Coronary artery (tissue), 2 donors: Measurements from ENCODE around the gene EML1.
A peak's percentile ranks its signal among the peaks of the same experiment; 100 is the strongest.

Experiments used
- DNase-seq: peaks from one replicate; pipeline ENCODE4 v3.0.0-alpha.2; 2017; ENCODE audit warnings: low spot score
- H3K27ac ChIP-seq, 2 donors: fragments of 200-600 bp; sonication (generic); one replicate each; pipeline ENCODE4 v1.5.1; 2016 to 2019
- H3K4me3 ChIP-seq: fragments of 200-600 bp; sonication (generic); 2 replicates; pipeline ENCODE4 v1.5.1; 2016; ENCODE audit warnings: mild to moderate bottlenecking, moderate library complexity
- TF ChIP-seq, protein P1 (sequence below): fragments of 200-600 bp; sonication (generic); IDR thresholded peaks from one replicate; pipeline ENCODE4 v1.5.1; 2019; ENCODE audit warnings: antibody characterized with exemption

The EML1 gene

DNA sequence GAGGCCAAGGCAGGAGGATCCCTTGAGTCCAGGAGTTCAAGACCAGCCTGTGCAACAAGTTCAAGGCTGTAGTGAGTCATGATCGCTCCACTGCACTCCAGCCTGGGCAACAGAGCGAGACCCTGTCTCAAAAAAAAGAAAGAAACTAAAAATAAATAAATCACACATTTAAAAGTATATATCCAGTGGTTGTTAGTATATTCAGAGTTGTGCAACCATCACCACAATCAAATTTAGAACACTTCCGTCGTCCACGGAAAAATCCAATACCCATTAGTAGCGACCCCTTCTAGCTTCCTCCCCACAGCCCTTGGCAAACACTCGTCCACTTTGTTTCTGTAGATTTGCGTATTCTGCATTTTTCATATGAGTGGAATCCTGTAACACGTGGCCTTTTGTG lies 44.7 kb upstream of the EML1 start:
- H3K4me3 ChIP-seq = no peak overlapping the region
- H3K27ac ChIP-seq = no peak overlapping the region
- no peak for DNase-seq
- TF ChIP-seq, protein P1, sequence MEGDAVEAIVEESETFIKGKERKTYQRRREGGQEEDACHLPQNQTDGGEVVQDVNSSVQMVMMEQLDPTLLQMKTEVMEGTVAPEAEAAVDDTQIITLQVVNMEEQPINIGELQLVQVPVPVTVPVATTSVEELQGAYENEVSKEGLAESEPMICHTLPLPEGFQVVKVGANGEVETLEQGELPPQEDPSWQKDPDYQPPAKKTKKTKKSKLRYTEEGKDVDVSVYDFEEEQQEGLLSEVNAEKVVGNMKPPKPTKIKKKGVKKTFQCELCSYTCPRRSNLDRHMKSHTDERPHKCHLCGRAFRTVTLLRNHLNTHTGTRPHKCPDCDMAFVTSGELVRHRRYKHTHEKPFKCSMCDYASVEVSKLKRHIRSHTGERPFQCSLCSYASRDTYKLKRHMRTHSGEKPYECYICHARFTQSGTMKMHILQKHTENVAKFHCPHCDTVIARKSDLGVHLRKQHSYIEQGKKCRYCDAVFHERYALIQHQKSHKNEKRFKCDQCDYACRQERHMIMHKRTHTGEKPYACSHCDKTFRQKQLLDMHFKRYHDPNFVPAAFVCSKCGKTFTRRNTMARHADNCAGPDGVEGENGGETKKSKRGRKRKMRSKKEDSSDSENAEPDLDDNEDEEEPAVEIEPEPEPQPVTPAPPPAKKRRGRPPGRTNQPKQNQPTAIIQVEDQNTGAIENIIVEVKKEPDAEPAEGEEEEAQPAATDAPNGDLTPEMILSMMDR = no peak

DNA sequence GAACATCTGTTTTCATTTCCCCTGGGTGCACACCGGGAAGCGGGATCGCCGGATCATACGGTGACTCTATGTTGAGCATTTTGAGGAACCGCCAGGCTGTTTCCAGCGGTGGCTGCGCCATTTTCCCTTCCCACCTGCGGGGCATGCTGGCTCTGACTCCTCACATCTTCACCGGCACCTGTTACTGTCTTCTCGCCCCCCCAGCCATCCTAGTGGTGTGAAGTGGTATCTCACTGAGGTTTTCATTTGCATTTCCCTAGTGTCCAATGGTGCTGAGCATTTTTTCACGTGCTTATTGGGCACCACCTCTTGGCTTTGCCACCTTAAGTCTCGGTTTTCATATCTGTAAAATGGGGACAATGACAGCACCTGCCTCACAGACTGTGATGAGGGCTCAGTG lies 44.1 kb upstream of the EML1 start:
- DNase-seq = no peak
- Histone ChIP-seq H3K4me3 (no peak overlapping the region), H3K27ac (peak overlapping the region in 1 of 2 donors; percentile 40)
- TF ChIP-seq, protein P1 = no peak

DNA sequence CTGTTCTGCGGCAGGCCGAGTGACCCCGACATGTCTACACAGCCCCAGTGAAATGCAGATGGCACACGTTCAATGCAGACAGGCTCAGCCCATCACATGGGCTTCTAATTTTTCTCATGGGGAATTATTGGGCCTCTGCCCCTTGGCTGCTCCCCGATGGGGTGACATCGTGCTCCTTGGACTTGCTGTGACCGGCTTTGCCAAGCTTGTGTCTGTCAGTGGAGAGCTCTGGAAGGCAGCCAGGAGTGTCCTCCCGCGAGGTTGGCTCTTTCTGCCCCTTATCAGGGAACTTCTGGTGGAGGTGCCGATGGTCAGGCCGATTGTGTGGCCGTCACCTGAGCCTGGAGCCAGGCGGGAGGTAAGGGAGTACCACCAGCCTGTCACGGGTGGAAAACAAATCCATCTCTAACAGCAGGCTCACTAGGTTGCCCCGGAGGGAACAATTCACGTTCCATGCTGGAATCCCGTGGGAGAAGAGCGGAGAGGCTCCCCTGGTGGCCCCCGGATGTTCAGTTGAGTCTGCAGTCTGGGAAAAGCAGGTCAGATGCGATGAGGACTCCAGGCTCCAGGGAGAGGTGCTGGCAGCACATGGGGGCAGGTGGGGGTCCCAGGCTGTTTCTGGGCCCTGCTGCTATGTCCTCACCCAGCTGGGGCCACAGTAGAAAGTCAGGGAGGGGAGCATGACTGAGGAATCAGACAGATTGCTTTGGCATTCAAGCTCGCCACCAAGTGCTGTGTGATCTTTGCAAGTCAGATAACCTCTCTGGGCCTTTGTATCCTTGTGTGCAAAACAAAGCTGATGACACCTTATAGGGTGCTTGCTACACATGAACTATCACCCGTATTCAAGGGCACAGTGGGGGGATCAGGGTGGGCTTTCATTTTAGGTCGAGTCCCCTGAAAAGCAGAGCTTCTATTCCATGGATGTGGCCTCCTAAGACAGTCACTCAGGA lies 43.2 kb upstream of the EML1 start:
- H3K4me3 ChIP-seq = no peak overlapping the region
- TF ChIP-seq, protein P1 = no peak
- peak overlapping the region in 1 of 2 donors; percentile 40 for H3K27ac ChIP-seq
- DNase-seq = no peak

DNA sequence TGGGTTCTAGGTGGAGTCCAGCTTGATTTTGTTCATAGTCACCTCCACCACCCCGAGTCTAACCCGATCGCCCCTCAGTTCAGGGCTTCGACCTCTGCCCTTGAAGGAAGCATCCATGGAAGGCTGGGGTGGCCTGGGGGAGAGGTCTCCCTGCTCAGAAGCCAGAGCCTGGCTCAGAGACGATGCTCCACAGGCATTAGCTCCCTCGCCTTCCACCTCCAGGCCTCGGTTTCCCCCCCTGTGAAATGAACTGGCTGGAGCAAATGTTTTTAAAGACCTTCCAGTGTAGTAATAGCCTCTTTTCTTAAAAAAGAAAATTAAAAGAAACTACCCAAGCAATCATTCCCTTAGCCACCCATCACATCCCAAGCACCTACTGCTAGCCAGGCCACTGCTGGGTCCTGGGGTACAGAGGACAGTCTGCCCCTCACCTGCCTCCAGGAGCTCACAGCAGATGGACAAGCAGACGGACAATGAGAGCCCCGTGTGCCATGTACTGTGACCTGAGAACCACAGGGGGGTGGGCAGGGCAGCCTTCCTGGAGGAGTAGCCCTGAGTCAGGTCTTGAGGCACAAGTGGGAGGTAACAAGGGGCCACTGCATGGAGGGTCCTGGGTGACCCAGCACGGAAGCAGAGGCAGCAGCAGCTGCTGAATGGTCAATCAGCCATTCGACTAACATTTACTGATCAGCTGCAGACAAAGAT lies 42.3 kb upstream of the EML1 start:
- TF ChIP-seq, protein P1 = no peak
- Histone ChIP-seq H3K4me3 (no peak overlapping the region), H3K27ac (no peak overlapping the region)
- DNase-seq = no peak

DNA sequence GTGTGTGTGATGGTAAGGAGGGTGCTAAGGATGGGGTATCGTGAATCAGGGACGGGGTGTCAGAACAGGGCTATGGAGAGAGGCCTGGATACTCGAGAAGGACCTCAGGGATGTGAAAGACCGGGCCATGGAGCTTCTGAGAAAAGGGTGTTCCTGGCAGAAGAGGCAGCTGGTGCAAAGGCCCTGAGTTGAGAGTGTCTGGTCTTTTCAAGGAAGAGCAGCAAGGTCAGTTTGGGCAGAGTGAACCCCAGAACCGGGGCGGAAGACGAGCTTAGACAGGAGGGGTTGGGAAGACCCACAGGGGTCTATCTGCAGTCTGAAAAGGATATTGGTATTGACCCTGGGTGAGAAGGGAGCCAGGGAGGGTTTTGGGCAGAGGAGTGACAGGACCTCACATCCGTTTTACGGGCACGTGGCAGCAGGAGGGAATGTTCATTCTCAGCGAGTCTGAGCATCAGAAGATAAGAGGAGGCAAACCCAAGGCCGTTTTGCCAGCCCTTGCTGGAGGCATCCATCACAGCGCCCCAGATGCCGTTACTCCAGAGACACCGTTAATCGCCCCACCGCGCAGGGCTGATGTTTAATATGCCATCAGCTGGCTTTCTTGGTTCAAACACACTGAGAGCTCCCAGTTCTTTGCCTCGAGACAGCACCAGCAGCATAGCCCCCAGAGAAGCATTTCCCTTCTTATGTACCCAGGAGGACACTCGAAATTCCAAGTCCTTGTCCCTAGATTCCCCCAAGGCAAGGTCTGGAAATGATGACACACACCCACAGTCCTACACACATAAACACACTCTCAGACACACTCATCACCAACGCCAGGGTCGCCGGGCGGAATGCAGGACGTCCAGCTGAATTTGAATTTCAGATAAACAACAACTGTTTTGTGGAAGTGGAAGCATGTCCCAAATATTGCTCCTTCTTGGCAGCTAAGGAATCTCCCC lies 41.4 kb upstream of the EML1 start:
- Histone ChIP-seq H3K4me3 (no peak overlapping the region), H3K27ac (peak overlapping the region; percentile 45 to 63)
- TF ChIP-seq, protein P1 = no peak
- no peak for DNase-seq

DNA sequence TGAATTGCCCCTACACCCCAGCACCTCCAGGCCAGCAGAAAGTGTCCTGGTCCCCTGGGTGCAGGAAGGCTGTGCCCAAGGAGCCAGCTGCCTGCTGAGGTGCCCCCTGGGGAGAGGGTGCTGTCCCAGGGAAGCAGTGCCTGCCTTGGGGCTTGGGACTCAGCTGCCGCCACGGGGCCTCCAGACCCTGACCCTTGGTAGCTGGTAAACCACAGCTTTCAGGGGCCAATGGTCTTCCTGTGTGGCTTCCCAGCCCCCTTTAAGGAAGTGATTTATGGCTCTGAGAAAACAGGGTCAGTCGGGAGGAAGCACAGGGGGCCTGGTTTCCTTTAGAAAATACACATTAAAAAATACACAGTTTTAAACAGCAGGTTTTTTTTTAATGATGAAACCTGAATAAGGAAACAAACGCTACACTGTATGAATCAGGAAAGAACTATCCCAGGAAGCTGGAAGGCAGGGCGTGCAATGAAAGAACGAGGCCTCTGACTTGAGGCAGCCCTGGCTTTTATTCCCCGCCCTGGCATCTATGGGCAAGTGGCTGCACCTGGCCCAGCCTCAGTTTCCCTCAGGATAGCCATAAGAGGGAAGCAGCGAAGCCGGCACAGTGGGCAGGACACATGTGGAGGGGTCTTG lies 40.6 kb upstream of the EML1 start:
- Histone ChIP-seq H3K27ac (peak overlapping the region; percentile 45 to 79), H3K4me3 (no peak overlapping the region)
- no peak for DNase-seq
- TF ChIP-seq, protein P1 = no peak
